Stimulated activated CD4-positive, alpha-beta T cell treated with anti-CD3 and anti-CD28 coated beads, Interleukin-2, amount 100 ng/mL, for 24 hours (primary cell): Measurements from ENCODE around the gene MARCHF3.
"Not testable (repeated sequence)": the region's sequence is repeated elsewhere in the genome, so short reads cannot be mapped to it uniquely, and the experiment has no call there.

Source experiments
- DNase-seq, 2 donors: peaks; one replicate each; pipeline ENCODE4 v3.0.0-alpha.2; 2020

Gene MARCHF3

GRCh38 chr5:127011153-127011552, 19.2 kb downstream of the MARCHF3 start:
- no peak for DNase-seq

DNA sequence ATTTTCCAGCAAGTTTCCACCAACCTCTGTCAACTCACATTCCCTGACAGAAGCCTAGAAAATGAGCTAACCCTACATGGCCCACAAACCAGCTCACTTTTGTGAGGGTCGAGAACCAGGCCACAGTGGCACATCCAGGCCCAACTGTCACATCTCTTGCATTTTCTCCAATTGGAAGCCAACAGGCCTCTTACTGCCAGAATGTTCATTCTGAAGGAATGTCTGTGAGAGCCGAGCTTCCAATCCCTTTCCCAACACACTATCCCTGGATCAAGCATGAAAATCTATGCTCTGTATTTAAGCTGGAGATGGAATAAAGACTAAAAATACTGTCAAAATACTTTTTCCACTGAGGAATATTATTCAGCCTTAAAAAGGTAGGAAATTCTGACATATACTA, 20.0 kb downstream of the MARCHF3 start:
- DNase-seq: no peak

DNA sequence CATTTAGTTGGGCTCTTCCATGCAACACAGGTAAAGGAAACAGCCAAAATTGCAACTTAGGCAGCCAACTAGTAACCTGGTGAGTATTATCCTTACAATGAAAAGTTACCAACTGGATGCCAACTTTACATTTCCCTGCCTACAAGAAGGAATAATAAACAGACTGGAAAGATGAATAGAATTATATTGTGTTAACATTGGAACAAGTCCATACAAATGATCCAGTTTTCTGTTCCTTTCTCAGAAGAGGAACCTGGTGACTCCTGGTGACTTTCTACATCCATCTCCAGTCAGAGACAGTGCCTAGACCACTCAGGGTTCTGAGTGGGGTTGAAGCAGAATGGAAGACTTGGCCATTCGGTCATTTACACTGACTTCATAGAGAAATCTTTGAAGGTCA, 20.6 kb downstream of the MARCHF3 start:
- no peak for DNase-seq

- no peak for DNase-seq
Measured at GRCh38 chr5:127008300-127008975, 21.9 kb downstream of the MARCHF3 start.

DNA sequence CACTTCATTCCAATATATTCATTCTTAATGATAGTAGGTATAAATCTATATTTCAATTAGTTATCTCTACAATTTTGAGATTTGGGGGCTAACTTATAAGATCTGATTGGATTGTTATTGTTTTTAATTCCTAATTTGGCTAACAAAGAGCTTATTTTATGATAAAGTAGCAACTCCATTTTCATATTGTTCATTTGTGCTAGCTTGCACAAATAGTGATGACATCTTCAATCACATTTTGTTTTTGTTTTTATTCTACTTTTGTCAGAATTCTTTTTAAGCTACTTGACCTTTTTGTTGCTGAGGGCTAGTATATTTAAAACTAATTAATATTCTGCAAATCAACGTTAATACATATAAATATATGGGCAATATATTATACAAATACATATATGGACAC, 22.8 kb downstream of the MARCHF3 start:
- no peak for DNase-seq

DNA sequence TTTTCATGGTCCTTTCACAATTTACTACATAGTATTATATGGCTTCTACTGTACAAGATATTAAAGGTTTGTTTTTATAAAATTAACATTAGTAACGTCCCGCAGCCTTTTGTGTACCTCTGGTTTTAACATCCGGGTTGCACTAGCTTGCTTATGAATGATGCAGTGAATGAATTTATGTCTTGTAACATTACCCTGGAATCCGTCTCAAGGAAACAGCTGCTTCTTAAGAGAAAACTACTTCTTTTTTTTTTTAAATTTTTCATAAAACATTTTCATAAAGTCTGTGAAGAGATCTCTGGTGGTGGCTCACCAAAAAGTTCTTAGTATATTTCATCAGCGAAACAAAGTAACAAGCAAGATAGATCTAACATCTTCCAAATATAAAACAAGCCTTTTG, 23.6 kb downstream of the MARCHF3 start:
- DNase-seq: no peak

GRCh38 chr5:127005282-127005681, 25.1 kb downstream of the MARCHF3 start:
- not testable (repeated sequence) for DNase-seq

DNA sequence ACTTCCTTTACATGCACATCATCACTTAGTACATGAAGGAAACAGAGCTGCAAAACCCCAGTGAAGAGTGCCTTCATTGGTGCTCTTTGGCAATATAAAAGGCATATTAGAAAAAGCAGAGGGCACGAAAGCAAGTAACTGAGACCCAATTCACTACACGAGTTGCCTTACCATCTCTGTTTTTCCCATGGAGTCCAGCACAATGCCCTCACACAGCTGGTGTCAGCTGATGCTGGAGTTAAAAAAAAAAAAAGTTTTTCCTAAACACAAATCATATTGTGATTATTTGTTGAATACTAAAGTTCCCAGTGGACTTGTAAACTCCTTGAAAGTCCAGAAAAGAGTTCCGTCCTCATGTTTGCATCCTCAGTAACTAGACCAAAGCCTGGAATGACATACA, 25.6 kb downstream of the MARCHF3 start:
- no peak for DNase-seq

DNA sequence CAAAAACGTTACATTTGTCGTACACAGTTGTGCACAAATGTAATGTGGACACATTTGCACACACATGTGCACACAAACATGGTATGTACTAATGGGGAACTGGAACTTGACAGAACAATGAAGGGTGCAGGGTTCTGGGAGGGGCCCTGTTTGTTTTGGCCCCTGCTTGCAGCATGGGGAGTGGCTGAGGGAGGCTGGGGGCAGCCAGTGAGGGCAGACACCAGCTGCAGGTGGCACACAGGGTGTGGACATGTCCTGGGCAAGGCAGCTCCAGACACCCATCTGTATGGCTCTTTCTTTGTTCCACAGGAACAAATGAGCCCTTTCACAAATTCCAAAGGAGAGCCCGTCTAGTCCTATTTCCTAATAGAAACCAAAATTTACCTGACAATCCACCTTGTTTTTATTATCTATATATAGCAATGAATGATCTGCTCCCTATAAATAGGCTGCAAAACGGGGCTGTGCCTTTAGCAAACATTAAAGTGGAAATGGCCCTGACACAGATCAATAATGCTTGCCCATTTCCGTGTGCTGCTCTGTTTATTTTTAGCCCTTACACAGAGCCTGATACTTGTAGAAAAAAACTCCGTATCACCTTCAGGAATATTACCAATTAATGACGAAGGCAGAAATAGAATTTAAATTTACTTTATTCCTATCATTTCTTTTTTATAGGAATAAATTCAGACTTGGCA, 26.4 kb downstream of the MARCHF3 start:
- DNase-seq: no peak

DNA sequence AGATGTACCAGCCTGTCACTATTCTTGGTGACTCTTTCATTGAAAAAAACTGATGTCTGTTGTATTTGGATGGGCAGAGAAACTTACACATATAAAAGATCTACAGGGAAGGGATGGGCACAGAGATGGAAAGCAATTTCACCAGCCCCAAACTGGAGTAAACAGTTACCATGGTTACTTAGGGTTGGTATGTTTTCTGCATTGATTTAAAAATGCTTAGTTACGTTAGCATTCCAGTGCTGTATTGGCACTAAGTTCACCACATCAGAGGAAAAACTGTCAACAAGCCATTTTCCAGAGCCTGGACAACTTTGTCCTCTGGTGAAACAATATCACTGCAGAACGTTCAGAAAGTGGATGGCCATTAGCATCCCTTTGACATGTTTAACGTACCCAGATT, 28.0 kb downstream of the MARCHF3 start:
- DNase-seq: no peak

GRCh38 chr5:127001621-127002296, 28.6 kb downstream of the MARCHF3 start:
- no peak for DNase-seq

DNA sequence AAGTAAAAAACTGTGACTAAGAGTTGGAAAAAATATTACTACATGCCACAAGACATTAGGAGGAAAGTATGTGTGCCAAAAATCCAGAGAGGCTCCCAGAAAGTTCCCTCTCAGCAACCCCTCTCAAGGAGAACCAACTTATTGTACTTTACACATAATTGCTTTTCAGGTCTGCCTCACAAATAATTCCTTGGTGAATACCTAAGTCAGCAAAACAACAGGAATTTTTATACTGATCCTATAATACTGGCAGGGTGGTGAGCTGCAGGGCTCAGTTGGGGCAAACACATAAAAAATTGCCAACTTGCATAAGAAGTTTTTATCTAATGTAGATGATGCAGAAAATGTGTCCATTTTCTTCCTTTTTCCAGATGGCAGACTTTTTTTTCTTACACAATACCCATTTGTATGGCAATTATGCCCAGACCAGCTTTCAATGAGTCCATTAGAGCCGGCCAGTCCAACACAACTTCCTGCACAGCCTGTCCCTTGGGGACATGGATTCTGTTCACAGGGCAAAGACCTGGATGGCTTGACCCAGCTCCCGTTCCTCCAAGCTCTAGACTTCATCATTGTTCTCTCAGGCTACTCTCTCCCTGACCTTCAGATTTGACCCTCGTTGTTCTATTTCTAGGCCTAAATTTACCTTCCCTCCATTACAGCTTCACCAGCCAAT, 31.3 kb downstream of the MARCHF3 start:
- no peak for DNase-seq

- DNase-seq: no peak
Measured at GRCh38 chr5:126998201-126998631, 32.1 kb downstream of the MARCHF3 start.

- no peak for DNase-seq
Measured at GRCh38 chr5:126995689-126996088, 34.7 kb downstream of the MARCHF3 start.

DNA sequence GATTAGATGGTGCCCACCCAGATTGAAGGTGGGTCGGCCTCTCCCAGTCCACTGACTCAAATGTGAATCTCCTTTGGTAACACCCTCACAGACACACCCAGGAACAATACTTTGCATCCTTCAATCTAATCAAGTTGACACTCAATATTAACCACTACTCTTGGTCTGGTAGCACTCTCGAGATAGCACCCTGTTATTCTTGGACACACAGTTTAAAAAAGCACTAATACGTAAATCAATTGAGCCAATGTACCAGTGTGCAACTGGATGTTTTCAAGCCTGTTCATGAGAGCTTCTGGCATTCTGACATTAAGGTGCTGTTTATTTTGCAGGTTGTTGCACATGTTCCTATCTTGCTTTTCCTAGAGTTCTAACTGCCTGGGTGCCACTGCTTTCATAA, 35.3 kb downstream of the MARCHF3 start:
- DNase-seq: no peak

DNA sequence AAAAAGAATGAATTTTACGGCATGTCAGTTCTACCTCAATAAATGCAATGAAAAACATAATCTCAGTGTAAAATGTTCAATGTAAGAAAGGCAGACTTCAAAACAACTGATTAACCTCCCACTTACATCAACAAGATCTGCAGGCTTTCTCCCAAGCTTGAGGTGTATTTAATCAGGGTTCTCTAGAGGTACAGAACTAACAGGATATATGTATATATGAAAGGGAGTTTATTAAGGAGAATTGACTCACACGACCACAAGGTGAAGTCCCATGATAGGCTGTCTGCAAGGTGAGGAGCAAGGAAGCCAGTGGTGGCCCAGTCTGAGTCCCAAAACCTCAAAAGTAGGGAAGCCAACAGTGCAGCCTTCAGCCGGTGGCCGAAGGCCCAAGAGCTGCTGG, 35.9 kb downstream of the MARCHF3 start:
- no peak for DNase-seq

DNA sequence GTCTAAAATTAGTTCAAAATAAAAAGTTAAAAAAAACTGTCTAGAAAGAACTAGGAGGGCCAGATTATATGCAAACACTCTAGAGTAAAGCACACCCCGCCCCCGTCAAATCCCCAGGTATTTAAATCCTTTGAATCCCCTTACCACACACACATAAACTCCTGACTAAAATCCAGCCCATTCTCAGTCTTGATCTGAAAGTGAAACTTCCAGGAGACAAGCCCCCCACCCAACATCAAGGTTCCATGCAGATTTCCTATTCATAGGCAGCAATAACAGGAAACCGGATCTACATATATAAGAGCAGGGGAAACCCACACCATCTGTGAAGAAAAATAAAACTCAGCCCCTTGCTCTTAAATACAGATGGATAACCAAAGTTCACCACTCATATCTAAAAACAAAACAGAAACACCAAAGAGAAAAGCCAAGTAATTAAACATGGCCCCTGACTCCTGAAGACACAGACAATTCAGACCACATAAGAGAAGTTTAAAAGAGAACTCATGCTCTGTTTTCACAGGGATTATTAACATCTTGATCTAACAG, 42.3 kb downstream of the MARCHF3 start:
- DNase-seq: peak; percentile 36 to 51

- no peak for DNase-seq
Measured at GRCh38 chr5:126987271-126987899, 43.0 kb downstream of the MARCHF3 start.

DNA sequence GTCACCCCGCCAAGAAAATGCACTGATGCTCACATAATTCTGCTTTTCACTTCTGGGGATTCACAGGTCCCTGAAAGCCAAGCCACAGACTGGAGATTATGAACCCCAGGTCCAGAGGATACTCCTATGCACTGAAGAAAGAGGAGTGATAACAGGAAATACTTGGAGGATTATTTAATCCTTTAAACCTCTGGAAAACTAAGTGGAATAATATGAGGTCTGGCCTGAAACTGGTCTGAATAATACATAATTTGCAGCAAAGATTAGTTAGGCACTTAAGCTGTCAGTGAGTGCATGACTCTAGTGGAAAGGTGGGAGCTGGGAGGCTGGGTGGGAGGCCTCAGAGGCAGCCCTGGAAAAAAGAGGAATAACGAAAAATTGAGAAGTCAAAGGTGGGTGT, 45.7 kb downstream of the MARCHF3 start:
- DNase-seq: no peak

DNA sequence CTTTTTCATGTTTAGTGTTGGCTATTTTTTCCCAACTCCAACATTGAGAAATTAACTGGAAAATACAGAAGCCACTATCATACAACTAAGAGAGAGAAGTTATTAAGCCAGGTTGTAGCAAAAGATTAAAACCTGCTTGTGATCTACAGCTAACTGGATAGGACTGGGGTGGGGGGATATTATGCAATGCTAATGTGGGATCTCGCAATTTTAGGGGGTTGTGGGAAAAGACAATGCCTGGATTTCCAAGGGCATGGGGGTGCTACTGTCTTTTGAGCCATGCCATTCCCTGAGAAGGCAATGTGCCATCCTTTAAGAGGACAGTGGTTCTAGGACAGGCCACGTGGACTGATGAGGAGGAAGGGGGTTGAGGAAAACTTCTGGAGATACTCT, 46.5 kb downstream of the MARCHF3 start:
- no peak for DNase-seq

DNA sequence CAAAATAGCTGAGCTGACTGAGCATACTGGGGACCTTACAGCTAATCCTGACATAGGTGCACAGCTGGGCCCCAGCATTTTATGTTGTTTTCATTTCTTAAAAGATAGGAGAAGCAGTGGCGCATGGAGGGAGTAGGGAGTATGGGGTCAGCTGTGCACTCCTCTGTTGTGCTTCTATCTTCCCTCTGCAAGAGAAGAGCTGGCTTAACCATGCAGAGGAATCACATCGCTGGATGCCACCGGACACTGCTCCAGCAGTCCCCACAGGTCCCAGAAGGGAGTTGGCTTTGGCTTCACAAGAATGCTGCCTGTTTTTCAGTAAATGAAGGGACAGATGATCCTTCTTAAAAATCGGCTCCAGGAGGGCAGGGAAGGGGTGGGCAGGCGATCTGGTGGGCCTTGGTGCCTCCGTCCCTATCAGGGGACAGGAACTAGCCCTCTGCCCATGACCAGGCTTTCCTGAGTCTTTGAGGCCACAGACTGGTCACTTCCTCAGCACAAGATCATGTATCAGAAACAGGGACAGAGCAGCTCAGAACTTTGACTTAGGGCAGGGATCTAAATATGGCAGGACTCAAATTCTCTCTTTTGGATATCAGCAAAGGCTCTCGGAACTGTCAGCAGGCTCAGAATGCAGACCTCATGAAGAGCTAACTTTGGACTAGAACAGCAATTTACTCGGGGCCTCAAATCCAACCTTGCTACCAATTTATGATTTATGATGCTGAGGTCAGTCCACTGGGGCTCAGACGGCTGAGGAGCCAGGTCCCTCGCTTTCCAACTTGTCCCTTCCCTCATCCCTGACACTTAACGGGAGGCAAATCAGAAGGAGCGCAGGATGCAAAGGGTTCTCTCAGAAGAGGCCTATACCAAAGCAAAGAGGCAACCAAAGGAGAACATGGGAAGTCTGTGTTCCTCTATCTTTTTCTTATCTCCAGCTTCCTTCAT, 47.2 kb downstream of the MARCHF3 start:
- no peak for DNase-seq

DNA sequence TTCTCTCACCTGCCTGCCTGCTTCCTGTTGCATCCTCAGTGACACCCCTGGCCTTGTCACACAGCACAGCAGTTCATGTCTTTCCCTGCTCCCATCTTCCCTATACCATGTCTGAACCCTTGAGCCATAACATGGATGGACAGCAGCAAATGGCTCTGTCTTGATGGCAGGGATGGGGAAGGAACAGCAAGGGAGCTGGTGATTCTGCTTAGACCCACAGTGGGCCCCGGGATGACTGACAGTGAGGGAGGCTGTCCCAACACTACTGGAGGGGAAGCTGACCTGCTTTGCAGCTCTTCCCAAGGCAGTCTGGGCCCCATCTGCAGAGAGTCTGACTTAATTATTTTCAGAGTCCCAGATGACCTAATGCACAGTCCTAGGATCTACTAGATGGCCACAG, 48.2 kb downstream of the MARCHF3 start:
- DNase-seq: no peak
